ENCODE data around the gene SESN1. TPM values are rescaled to one million over a fixed set of nuclear protein-coding genes. Genes with fewer than 3 reads are reported as not detected.

Gene SESN1
- total RNA-seq, 4 donors from 2014 or later = 10.4 to 55.9 (median 21.7) TPM

- Histone ChIP-seq H3K27me3 (no peaks in the 10 kb centered on the region), H3K36me3 (no peaks in the 10 kb centered on the region), H3K9me3 (no peaks in the 10 kb centered on the region), H3K4me3 (no peak overlapping the region), H3K4me1 (peaks cover 0 to 20% (median 0%) of the 10 kb centered on the region in 3 donors), H3K27ac (no peak overlapping the region)
- no peak for DNase-seq
- no peak for TF ChIP-seq POLR2A (IDR thresholded peaks at IDR 0.05)
- no peak for TF ChIP-seq CTCF (IDR thresholded peaks at IDR 0.05)
- intact Hi-C loops (cut with DNase I) = no loop called here
Observed at GRCh38 chr6:109052018-109052651, 42.5 kb downstream of the SESN1 start.

GRCh38 chr6:109051301-109052017 is 43.2 kb downstream of the SESN1 start:
- TF ChIP-seq CTCF (IDR thresholded peaks at IDR 0.05) (no peak), POLR2A (IDR thresholded peaks at IDR 0.05) (no peak)
- H3K27ac ChIP-seq = no peak overlapping the region
- H3K4me3 ChIP-seq = no peak overlapping the region
- intact Hi-C loops (cut with DNase I) = no loop called here
- no peaks in the 10 kb centered on the region for H3K27me3 ChIP-seq
- no peaks in the 10 kb centered on the region for H3K36me3 ChIP-seq
- no peaks in the 10 kb centered on the region for H3K9me3 ChIP-seq
- peaks cover 0 to 20% (median 0%) of the 10 kb centered on the region in 3 donors for H3K4me1 ChIP-seq
- WGBS, 2 donors = 100% methylated on average over 1 of the region's 1 CpG
- no peak for DNase-seq

GRCh38 chr6:109050447-109051102 is 44.1 kb downstream of the SESN1 start:
- no peak overlapping the region for H3K4me3 ChIP-seq
- no peak for DNase-seq
- no peaks in the 10 kb centered on the region for H3K27me3 ChIP-seq
- no peaks in the 10 kb centered on the region for H3K36me3 ChIP-seq
- no peak for TF ChIP-seq POLR2A (IDR thresholded peaks at IDR 0.05)
- TF ChIP-seq CTCF (IDR thresholded peaks at IDR 0.05) = no peak
- H3K27ac ChIP-seq = no peak overlapping the region
- intact Hi-C loops (cut with DNase I) = no loop called here
- peaks cover 0 to 15% (median 0%) of the 10 kb centered on the region in 3 donors for H3K4me1 ChIP-seq
- WGBS, 2 donors = 75 to 79% methylated on average over 1 of the region's 1 CpG
- H3K9me3 ChIP-seq = no peaks in the 10 kb centered on the region

GRCh38 chr6:109050012-109050411 is 44.6 kb downstream of the SESN1 start:
- 58 to 64% methylated on average over 2 of the region's 2 CpGs for WGBS, 2 donors
- H3K4me3 ChIP-seq = no peak overlapping the region

More at GRCh38 chr6:109050012-109050411, 44.6 kb downstream of the SESN1 start:
- H3K9me3 ChIP-seq = no peaks in the 10 kb centered on the region
- peaks cover 0 to 15% (median 0%) of the 10 kb centered on the region in 3 donors for H3K4me1 ChIP-seq
- DNase-seq = no peak
- H3K27ac ChIP-seq = no peak overlapping the region
- no peaks in the 10 kb centered on the region for H3K27me3 ChIP-seq
- no peak for TF ChIP-seq CTCF (IDR thresholded peaks at IDR 0.05)
- no peak for TF ChIP-seq POLR2A (IDR thresholded peaks at IDR 0.05)
- intact Hi-C loops (cut with DNase I) = no loop called here
- H3K36me3 ChIP-seq = no peaks in the 10 kb centered on the region
